Activated CD4-positive, alpha-beta T cell treated with anti-CD3 and anti-CD28 coated beads, Interleukin-2, amount 50 U/mL, for 1 hour (primary cell): ENCODE results near the gene INSL3.
"Not testable (repeated sequence)": the region's sequence is repeated elsewhere in the genome, so short reads cannot be mapped to it uniquely, and the experiment has no call there.

ENCODE experiments used
- DNase-seq: peaks from one replicate; pipeline ENCODE4 v3.0.0-alpha.2; 2020

INSL3 gene

GRCh38 chr19:17811103-17811502 lies 10.2 kb downstream of the INSL3 start:
- DNase-seq: no peak

GRCh38 chr19:17807731-17808316 lies 13.5 kb downstream of the INSL3 start:
- DNase-seq: no peak

- DNase-seq: no peak
Observed at GRCh38 chr19:17806945-17807344, 14.4 kb downstream of the INSL3 start.

- DNase-seq: no peak
Observed at GRCh38 chr19:17805427-17805826, 15.9 kb downstream of the INSL3 start.

- DNase-seq: no peak
Observed at GRCh38 chr19:17803264-17803896, 17.9 kb downstream of the INSL3 start.

GRCh38 chr19:17802137-17802858 lies 19.0 kb downstream of the INSL3 start:
- DNase-seq: no peak

- not testable (repeated sequence) for DNase-seq
Observed at GRCh38 chr19:17798599-17798998, 22.7 kb downstream of the INSL3 start.

GRCh38 chr19:17797424-17798201 lies 23.7 kb downstream of the INSL3 start:
- no peak for DNase-seq

- no peak for DNase-seq
Observed at GRCh38 chr19:17796838-17797423, 24.4 kb downstream of the INSL3 start.

- no peak for DNase-seq
Observed at GRCh38 chr19:17796013-17796837, 25.1 kb downstream of the INSL3 start.

GRCh38 chr19:17795495-17795856 lies 25.8 kb downstream of the INSL3 start:
- no peak for DNase-seq

GRCh38 chr19:17794731-17795494 lies 26.4 kb downstream of the INSL3 start, which contains the start of gene B3GNT3:
Gene B3GNT3, plus strand, starts transcription at chr19:17795138. Its CDS starts 12,670 bp downstream, at chr19:17807808.
- DNase-seq: no peak

GRCh38 chr19:17794412-17794730 lies 26.9 kb downstream of the INSL3 start:
- DNase-seq: no peak

GRCh38 chr19:17790059-17790780 lies 31.1 kb downstream of the INSL3 start:
- no peak for DNase-seq

- no peak for DNase-seq
Observed at GRCh38 chr19:17788632-17789031, 32.7 kb downstream of the INSL3 start.

- DNase-seq: no peak
Observed at GRCh38 chr19:17787274-17787913, 33.9 kb downstream of the INSL3 start.

GRCh38 chr19:17784201-17785008 lies 36.9 kb downstream of the INSL3 start:
- DNase-seq: peak; percentile 74

GRCh38 chr19:17783721-17784120 lies 37.6 kb downstream of the INSL3 start:
- DNase-seq: not testable (repeated sequence)

GRCh38 chr19:17780781-17781180 lies 40.5 kb downstream of the INSL3 start:
- no peak for DNase-seq
